ENCODE results near the gene CEP128.

Gene CEP128

GRCh38 chr14:80653956-80654355 lies 287.6 kb downstream of the CEP128 start:
- H3K27ac ChIP-seq = no peak overlapping the region
- TF ChIP-seq, protein P1, sequence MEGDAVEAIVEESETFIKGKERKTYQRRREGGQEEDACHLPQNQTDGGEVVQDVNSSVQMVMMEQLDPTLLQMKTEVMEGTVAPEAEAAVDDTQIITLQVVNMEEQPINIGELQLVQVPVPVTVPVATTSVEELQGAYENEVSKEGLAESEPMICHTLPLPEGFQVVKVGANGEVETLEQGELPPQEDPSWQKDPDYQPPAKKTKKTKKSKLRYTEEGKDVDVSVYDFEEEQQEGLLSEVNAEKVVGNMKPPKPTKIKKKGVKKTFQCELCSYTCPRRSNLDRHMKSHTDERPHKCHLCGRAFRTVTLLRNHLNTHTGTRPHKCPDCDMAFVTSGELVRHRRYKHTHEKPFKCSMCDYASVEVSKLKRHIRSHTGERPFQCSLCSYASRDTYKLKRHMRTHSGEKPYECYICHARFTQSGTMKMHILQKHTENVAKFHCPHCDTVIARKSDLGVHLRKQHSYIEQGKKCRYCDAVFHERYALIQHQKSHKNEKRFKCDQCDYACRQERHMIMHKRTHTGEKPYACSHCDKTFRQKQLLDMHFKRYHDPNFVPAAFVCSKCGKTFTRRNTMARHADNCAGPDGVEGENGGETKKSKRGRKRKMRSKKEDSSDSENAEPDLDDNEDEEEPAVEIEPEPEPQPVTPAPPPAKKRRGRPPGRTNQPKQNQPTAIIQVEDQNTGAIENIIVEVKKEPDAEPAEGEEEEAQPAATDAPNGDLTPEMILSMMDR (conservative IDR thresholded peaks at IDR 0.05) = no peak

DNA sequence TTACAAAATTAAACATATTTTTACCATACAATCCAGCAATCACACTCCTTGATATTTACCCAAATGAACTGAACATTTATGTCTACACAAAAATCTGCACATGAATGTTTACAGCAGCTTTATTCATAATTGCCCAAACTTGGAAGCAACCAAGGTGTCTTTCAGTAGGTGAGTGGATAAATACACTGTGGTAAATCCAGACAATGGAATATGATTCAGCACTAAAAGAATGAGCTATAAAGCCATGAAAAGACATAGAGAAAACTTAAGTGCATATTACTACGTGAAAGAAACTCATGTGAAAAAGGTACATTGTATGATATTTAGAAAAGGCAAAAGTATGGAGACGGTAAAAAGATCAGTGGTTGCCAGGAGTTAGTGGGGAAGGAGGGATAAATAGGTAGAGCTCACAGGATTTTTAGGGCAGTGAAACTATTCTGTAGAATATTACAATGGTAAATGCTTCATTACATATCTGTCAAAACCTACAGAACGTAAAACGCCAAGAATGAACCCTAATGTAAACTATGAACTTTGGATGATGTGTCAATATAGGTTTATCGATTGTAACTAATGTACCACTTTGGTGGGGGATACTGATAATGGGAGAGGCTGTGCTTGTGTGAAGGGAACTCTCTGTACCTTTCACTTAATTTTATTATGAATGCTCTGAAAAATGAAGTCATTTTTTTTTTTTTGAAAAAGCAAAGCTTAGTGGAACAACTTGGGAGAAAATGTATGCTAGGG lies 295.7 kb downstream of the CEP128 start:
- no peak overlapping the region for H3K27ac ChIP-seq
- TF ChIP-seq, protein P1 (conservative IDR thresholded peaks at IDR 0.05) = no peak

GRCh38 chr14:80644826-80645225 lies 296.7 kb downstream of the CEP128 start:
- no peak overlapping the region for H3K27ac ChIP-seq
- TF ChIP-seq, protein P1 (conservative IDR thresholded peaks at IDR 0.05) = no peak

GRCh38 chr14:80638620-80639515 lies 302.7 kb downstream of the CEP128 start:
- H3K27ac ChIP-seq = no peak overlapping the region

GRCh38 chr14:80637756-80638619 lies 303.6 kb downstream of the CEP128 start:
- H3K27ac ChIP-seq = no peak overlapping the region
- TF ChIP-seq, protein P1 (conservative IDR thresholded peaks at IDR 0.05) = no peak

More at GRCh38 chr14:80638620-80639515, 302.7 kb downstream of the CEP128 start:
- TF ChIP-seq, protein P1 (conservative IDR thresholded peaks at IDR 0.05) = no peak

- TF ChIP-seq, protein P1 (conservative IDR thresholded peaks at IDR 0.05) = peak; percentile 33; the same call in 1 of the 2 replicates
- H3K27ac ChIP-seq = no peak overlapping the region
These were observed 305.5 kb downstream of the CEP128 start for GRCh38 chr14:80636071-80636470.
